HG02588 (cell line): ENCODE measurements around the gene PDE4C.
"Not testable (repeated sequence)": the region's sequence is repeated elsewhere in the genome, so short reads cannot be mapped to it uniquely, and the experiment has no call there.

Source experiments
- ATAC-seq: cut with Tn5 transposase; IDR thresholded peaks from one replicate; pipeline ENCODE4 v1.9.1; 2021; ENCODE audit warnings: mild to moderate bottlenecking, moderate library complexity; ENCODE audit not compliant: unreplicated experiment

PDE4C gene

GRCh38 chr19:18224525-18225354 lies 1.5 kb downstream of the PDE4C start:
- peak; percentile 82 for ATAC-seq

DNA sequence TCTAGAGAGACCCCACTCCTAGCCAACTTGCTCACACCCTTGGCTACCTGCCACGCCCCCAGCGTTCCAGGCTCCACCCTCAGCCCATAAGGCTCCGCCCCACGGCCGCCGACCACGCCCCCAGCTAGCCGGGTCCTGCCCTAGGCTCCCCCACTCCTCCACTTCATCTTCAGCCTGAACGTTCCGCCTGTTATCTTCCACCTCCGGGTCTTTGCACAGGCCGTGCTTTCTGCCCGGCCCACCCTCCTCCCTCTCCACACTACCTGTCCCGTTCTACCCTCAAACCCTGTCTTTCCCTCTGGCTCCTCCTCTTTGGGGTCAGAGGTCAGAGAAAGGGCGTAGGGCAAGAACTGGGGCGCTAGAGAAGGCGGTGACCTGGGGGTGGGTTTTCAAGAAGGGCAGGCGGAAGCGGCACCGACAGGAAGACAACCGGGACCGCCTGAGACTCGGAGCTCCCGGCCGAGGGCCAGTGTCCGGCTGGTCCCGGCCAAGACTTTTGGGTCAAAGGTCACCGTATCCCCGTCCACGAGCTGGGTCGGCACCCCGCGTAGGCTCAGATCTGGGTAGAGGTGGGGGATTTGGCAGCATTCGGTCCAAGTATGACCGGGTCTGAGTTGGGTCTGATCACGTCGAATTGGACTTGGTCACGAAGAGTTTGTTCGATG lies 2.2 kb downstream of the PDE4C start:
- peak; percentile 7 for ATAC-seq

DNA sequence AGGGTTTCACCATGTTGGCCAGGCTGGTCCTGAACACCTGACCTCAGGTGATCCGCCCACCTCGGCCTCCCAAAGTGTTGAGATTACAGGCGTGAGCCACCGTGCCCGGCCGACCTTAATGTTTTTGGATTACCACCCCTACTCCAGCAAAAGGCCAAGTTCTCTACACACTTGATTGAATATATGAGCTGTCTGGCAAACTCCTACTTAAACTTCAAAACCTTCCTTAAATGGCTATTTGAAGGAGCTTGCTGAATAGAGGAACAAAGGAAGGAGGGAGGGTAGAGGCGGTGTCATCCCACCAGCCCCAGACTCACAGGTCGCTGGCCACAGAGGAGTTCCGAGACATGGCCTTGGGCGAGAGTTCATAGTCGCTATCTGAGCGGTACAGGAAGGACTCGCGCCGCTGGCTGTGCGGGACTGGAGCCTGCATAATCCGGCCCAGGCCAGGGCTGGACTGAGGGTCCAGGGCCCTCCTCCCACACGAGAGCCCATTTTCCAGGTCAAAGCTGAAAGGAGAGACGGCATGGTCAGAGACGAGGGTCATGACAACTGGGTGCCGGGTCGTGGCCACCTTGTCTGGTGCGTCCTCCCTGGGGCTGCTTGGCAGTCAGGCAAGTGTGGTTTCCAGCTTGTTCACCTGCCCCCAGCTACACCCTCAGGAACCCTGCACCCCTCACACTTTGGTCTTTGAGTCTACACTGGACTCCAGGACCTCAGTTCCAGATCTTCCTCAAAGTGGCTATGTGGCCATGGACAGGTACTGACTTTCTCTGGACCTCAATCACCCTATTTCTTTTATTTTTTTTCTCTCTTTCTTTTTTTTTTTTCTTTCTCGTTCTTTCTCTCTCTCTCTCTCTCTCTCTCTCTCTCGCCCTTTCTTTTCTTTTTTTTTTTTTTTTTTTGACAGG lies 4.2 kb downstream of the PDE4C start:
- ATAC-seq, result no peak

GRCh38 chr19:18220632-18221275 lies 5.5 kb downstream of the PDE4C start:
- ATAC-seq, result no peak

DNA sequence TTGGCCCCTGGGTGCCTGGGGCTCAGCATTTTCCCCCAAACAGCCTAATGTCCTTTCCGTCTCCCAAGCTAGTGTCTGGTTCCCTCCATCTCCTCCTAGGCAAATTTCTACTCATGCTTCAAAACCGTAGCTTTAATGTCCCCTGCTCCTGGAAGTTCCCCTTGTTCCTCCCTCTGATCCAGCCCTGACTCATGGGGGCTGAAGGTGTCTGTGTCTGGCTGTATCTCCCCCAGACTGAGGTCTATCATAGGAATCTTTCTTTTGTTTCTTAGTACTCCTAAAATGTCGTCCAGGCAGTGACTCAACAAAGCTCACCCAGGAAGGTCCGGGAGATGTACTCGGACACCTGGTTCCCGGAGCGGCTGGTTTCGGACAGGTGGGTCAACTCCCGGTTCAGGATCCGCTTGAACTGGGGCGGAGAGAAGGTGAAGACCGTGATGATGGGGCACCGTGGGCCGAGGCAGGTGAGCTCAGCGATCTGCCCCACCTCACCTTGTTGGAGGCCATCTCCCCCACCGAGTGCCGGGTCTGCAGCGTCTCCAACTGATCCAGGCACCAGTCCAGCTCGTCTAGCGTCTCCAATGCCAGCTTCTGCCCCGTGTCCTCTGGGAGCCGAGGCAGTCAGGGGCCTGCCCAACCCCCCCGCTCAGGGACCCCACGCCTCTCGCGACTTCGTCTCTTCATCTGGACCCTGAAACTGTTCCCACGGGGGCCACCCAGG lies 6.2 kb downstream of the PDE4C start:
- no peak for ATAC-seq

GRCh38 chr19:18218600-18218999 lies 7.6 kb downstream of the PDE4C start:
- ATAC-seq, result no peak

DNA sequence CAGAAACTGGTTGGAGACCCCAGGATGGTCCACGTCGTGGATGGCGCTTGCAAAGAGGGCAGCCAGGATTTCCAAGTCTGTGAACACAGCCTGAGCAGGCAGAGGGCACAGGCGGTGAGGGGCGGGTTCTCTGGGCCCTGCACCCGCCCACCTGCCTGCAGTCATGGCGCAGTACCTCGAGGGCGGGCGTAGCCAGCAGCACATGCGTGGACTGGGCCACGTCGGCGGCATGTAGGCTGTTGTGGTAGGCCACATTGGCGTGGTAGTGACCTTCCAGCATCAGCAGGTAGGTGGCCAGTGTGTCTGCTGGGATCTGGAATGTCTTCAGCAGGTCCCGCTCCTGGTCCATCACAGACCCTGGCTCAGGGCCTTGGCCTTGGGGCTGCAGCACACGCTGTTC lies 8.1 kb downstream of the PDE4C start:
- no peak for ATAC-seq

GRCh38 chr19:18216789-18217188 lies 9.4 kb downstream of the PDE4C start:
- no peak for ATAC-seq

DNA sequence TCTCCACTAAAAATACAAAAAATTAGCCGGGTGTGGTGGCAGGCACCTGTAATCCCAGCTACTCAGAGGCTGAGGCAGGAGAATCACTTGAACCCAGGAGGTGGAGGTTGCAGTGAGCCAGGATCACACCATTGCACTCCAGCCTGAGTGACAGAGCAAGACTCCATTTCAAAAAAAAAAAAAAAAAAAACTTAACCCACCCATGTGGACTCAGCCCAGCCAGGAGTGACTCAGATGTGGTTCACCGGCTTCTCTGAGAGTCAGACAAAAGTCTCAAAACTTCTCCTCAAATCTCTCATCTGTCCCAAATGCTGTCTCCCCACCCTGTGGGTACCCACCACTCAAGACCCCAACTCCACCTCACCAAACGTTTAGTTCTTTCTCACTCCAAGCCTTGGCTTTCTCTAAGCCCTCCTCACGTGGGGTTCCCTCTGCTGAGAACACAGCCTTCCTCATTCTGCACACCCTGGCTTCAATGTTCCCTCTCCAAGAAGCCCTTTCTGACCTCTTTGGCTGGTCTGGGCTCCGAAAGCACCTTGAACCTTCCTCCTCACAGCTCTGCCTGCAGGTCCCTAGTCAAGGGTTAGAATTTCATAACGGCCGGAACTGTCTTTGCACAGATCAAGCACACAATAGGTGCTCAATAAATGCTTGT lies 11.3 kb downstream of the PDE4C start:
- ATAC-seq, result no peak

- ATAC-seq, result no peak
Observed at GRCh38 chr19:18211683-18212082, 14.6 kb downstream of the PDE4C start.

- not testable (repeated sequence) for ATAC-seq
Observed at GRCh38 chr19:18209912-18210311, 16.3 kb downstream of the PDE4C start.

DNA sequence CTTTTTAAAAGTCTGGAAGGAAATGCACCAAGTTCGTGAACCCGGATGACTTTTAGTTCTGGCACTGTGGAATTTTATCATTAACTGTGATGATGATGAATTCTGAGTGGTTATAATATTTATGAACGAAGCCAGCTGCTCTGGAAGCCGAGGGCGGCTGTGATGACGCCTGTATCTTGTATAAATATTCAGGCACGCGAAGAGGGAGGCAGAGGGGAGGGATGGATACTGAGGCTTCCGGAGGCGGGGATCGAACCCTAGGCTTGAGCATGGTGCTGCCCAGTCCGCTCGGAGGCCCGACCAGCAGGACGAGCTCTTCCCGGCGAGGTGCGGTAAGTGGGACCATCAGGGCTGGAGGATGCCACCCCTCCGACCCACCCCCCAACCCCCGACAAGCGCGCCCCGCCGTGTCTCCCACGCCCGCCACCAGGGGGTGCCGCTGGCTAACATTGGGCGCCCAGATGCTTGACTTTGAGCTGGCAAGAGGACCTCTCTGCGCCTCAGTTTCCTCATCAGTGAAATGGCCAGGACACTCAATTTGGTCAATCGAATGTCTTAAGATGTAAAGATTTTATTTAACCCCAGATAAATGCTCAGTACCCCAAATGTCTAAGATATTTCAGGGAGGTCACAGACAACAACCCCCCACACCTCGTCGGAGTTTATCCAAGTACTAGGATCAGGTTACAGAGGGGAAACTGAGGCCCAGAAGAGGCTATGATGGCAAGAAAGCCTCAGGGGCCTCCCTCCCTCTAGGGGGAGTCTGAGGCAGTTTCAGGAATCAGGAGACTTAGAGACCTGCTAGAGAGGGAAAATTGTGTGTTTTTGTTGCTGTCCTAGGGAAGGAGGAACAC lies 17.9 kb downstream of the PDE4C start:
- no peak for ATAC-seq

DNA sequence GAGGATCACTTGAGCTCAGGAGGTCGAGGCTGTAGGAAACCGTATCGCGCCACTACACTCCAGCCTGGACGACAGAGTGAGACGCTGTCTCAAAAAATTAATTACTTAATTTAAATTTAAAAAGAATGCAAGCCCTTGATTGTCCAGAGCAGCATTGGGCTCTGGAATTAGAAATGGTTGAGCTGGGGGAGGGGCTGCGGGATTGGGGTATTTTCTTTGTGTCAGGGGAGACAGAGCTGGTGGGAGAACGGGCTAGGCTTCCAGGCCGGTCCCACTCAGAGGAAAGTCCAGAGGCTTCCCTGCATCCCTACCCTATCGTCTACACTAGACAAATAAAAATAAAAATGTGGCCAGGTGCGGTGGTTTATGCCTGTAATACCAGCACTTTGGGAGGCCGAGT lies 20.2 kb downstream of the PDE4C start:
- no peak for ATAC-seq

- no peak for ATAC-seq
Observed at GRCh38 chr19:18205200-18205892, 20.9 kb downstream of the PDE4C start.

GRCh38 chr19:18204394-18205199 lies 21.6 kb downstream of the PDE4C start:
- peak; percentile 4 for ATAC-seq

GRCh38 chr19:18203863-18204393 lies 22.3 kb downstream of the PDE4C start, which contains the start of gene RAB3A:
TSS of gene RAB3A (minus strand) at chr19:18204042. CDS start at chr19:18202740, 1,302 bp downstream.
- peak; percentile 85 for ATAC-seq

GRCh38 chr19:18203408-18203862 lies 22.8 kb downstream of the PDE4C start:
- ATAC-seq, result peak; percentile 1
